ENCODE results near the gene SYNE2. TPM values are rescaled to one million over a fixed set of nuclear protein-coding genes. Genes with fewer than 3 reads are reported as not detected.

The SYNE2 gene
- total and polyA plus RNA-seq, 2 of the 8 experiments (the other 6 are each of a cell fraction or from before 2014, with no cell fraction given) = 32.6 to 46.1 TPM

GRCh38 chr14:64194404-64194803, 341.6 kb downstream of the SYNE2 start:
- 83% methylated on average over 3 of the region's 3 CpGs; no CpG with 5 or more reads in 1 of the 2 experiments for WGBS, 2 experiments (ENCODE audit: extremely low coverage in 1 of 2, insufficient coverage in 1 of 2, insufficient read length in 1 of 2, insufficient replicate concordance in 2 of 2, low coverage in 1 of 2, low lambda C conversion rate in 2 of 2, missing lambda C conversion rate in 1 of 2)

More at GRCh38 chr14:64194404-64194803, 341.6 kb downstream of the SYNE2 start:
- FAIRE-seq = no peak
- H3K4me3 ChIP-seq (ENCODE audit: extremely low read depth in 1 of 4, insufficient read depth in 2 of 4, low read depth in 3 of 4, low read length in 4 of 4) = no peak overlapping the region
- peaks cover 8 to 24% (median 14%) of the 10 kb centered on the region in 4 experiments for H3K4me1 ChIP-seq (replicated peaks in 1 of 4; ENCODE audit: control insufficient read depth in 3 of 4, insufficient read depth in 4 of 4, low read length in 3 of 4)
- H4K8ac ChIP-seq (ENCODE audit: extremely low read depth, insufficient read depth, low read length) = no peak overlapping the region
- no peak for DNase-seq (ENCODE audit: low read depth in 1 of 2, low spot score in 2 of 2)
- no peak overlapping the region for H3K18ac ChIP-seq (ENCODE audit: extremely low read depth, low read length)
- peaks cover 0 to 16% (median 1%) of the 10 kb centered on the region in 4 experiments; a peak in 5 of 8 replicates for H3K36me3 ChIP-seq (ENCODE audit: control insufficient read depth in 2 of 4, insufficient read depth in 4 of 4, low read length in 3 of 4)
- no peaks in the 10 kb centered on the region for H3K79me1 ChIP-seq (ENCODE audit: low read depth, low read length)
- H2BK20ac ChIP-seq (ENCODE audit: low read length) = no peak overlapping the region
- H3K9ac ChIP-seq (replicated peaks in 1 of 4; ENCODE audit: extremely low read depth in 1 of 4, low read depth in 3 of 4, low read length in 3 of 4) = no peak overlapping the region
- H4K91ac ChIP-seq (replicated peaks; ENCODE audit: insufficient read length, low read length) = no peak overlapping the region
- H2BK15ac ChIP-seq (ENCODE audit: low read length) = no peak overlapping the region
- no peak overlapping the region for H2AK5ac ChIP-seq (ENCODE audit: low read depth, low read length)
- TF ChIP-seq BACH1 (IDR thresholded peaks at IDR 0.05; ENCODE audit: low read length) (peak; percentile 49; the same call in 1 of the 2 replicates), ASH2L (IDR thresholded peaks at IDR 0.05; ENCODE audit: low read length) (no peak), BCL11A (IDR thresholded peaks at IDR 0.05; ENCODE audit: low read depth in 2 of 2, low read length in 2 of 2) (no peak)
- no peak overlapping the region for H2BK120ac ChIP-seq (replicated peaks; ENCODE audit: low read depth, low read length)
- H3K56ac ChIP-seq (replicated peaks; ENCODE audit: insufficient read length, low read depth, low read length) = no peak overlapping the region
- no peak overlapping the region for H3K4me2 ChIP-seq (ENCODE audit: insufficient read depth in 1 of 2, low read depth in 2 of 2, low read length in 2 of 2)
- CTCF ChIA-PET (ENCODE audit: partially characterized antibody) = interaction anchor here (0.5 to 1.3 kb wide), 4 partner anchors 109 to 979 kb away, joined by 3 to 5 read pairs (median 4); no protein-coding TSS in a partner anchor
- H3K23ac ChIP-seq (ENCODE audit: insufficient read length) = no peak overlapping the region
- H3K4ac ChIP-seq (replicated peaks; ENCODE audit: insufficient read length, low read depth, low read length) = no peak overlapping the region
- H3K27ac ChIP-seq (ENCODE audit: low read depth, low read length) = no peak overlapping the region
- H2BK5ac ChIP-seq (ENCODE audit: low read depth, low read length) = no peak overlapping the region
- no peaks in the 10 kb centered on the region for H3K27me3 ChIP-seq (replicated peaks in 1 of 4; ENCODE audit: control insufficient read depth in 3 of 4, extremely low read depth in 1 of 4, insufficient read depth in 3 of 4, low read length in 3 of 4)
- peaks cover 0 to 5% of the 10 kb centered on the region in 2 experiments; a peak in 1 of 4 replicates for H3K79me2 ChIP-seq (ENCODE audit: control insufficient read depth in 1 of 2, insufficient read depth in 2 of 2, low read length in 2 of 2)
- H3K14ac ChIP-seq (ENCODE audit: insufficient read length) = no peak overlapping the region
- H4K20me1 ChIP-seq (replicated peaks in 1 of 2; ENCODE audit: control insufficient read depth in 1 of 2, insufficient read depth in 2 of 2, low read length in 2 of 2) = no peaks in the 10 kb centered on the region
- no peak overlapping the region for H2AFZ ChIP-seq (ENCODE audit: low read length)
- H3K9me3 ChIP-seq (ENCODE audit: insufficient read depth in 2 of 2, low read depth in 1 of 2, low read length in 1 of 2) = no peaks in the 10 kb centered on the region
- H3K23me2 ChIP-seq (ENCODE audit: low read depth, low read length) = no peaks in the 10 kb centered on the region
- POLR2A ChIA-PET (ENCODE audit: partially characterized antibody) = interaction anchor here (1.1 to 1.4 kb wide), 2 partner anchors 15 to 44 kb away, joined by 3 read pairs; no protein-coding TSS in a partner anchor
- H2BK12ac ChIP-seq (ENCODE audit: low read depth, low read length) = no peak overlapping the region
- no peak overlapping the region for H4K5ac ChIP-seq (ENCODE audit: insufficient read length, low read depth, low read length)

Data from H1 (cell line).